NCI-H774 (cell line): Measurements from ENCODE around the gene CD300A.
A peak's percentile ranks its signal among the peaks of the same experiment; 100 is the strongest.
"Not testable (repeated sequence)": the region's sequence is repeated elsewhere in the genome, so short reads cannot be mapped to it uniquely, and the experiment has no call there.

Experiments used
- DNase-seq: peaks from one replicate; lab custom pipeline; 2025; lab: John Stamatoyannopoulos, UW

Gene CD300A

GRCh38 chr17:74478420-74479100 lies 12.1 kb downstream of the CD300A start:
- DNase-seq, result no peak

- DNase-seq, result no peak
These were observed 13.9 kb downstream of the CD300A start for GRCh38 chr17:74480290-74480689.

GRCh38 chr17:74481621-74482020 lies 15.2 kb downstream of the CD300A start:
- no peak for DNase-seq

GRCh38 chr17:74484066-74484465 lies 17.6 kb downstream of the CD300A start:
- DNase-seq, result no peak

- no peak for DNase-seq
These were observed 18.7 kb downstream of the CD300A start for GRCh38 chr17:74485022-74485743.

- DNase-seq, result no peak
These were observed 19.4 kb downstream of the CD300A start for GRCh38 chr17:74485841-74486240.

GRCh38 chr17:74488276-74488675 lies 21.8 kb downstream of the CD300A start:
- DNase-seq, result not testable (repeated sequence)

GRCh38 chr17:74490716-74491115 lies 24.3 kb downstream of the CD300A start:
- DNase-seq, result no peak

- no peak for DNase-seq
These were observed 25.2 kb downstream of the CD300A start for GRCh38 chr17:74491626-74492025.

- DNase-seq, result peak; percentile 65
These were observed 26.9 kb downstream of the CD300A start for GRCh38 chr17:74493331-74493833.

GRCh38 chr17:74497471-74497870 lies 31.0 kb downstream of the CD300A start:
- DNase-seq, result no peak

- no peak for DNase-seq
These were observed 33.6 kb downstream of the CD300A start for GRCh38 chr17:74499992-74500391.

- DNase-seq, result no peak
These were observed 36.4 kb downstream of the CD300A start for GRCh38 chr17:74502861-74503260.

GRCh38 chr17:74503949-74504348 lies 37.5 kb downstream of the CD300A start:
- not testable (repeated sequence) for DNase-seq

GRCh38 chr17:74508156-74508555 lies 41.7 kb downstream of the CD300A start:
- no peak for DNase-seq

- DNase-seq, result no peak
These were observed 45.6 kb downstream of the CD300A start for GRCh38 chr17:74512036-74512435.

- DNase-seq, result no peak
These were observed 46.2 kb downstream of the CD300A start for GRCh38 chr17:74512624-74513091.

GRCh38 chr17:74513987-74514631 lies 47.7 kb downstream of the CD300A start:
- no peak for DNase-seq

GRCh38 chr17:74514632-74515334 lies 48.3 kb downstream of the CD300A start:
- no peak for DNase-seq

GRCh38 chr17:74515941-74516340 lies 49.5 kb downstream of the CD300A start:
- DNase-seq, result no peak

GRCh38 chr17:74516561-74517328 lies 50.3 kb downstream of the CD300A start:
- no peak for DNase-seq
